CD4-positive, CD25-positive, alpha-beta regulatory T cell (primary cell): Measurements from ENCODE around the gene VIPR2. TPM values are rescaled to one million over a fixed set of nuclear protein-coding genes. Genes with fewer than 3 reads are reported as not detected.
A peak's percentile ranks its signal among the peaks of the same experiment; 100 is the strongest.

Experiments used
- ATAC-seq, 2 donors: fragments of 150-1000 bp; cut with Tn5 transposase; one replicate each; pipeline ENCODE4 v1.10.0; 2021; ENCODE audit warnings: low read depth in 2 of 2, moderate number of reproducible peaks in 2 of 2, moderate library complexity in 1 of 2
- DNase-seq, 3 donors: peaks; one replicate each; pipeline versions ENCODE4 v3.0.0 to v3.0.0-alpha.2; 2012 to 2022; ENCODE audit warnings: mixed read lengths in 1 of 3
- H3K27ac ChIP-seq: one replicate; pipeline ENCODE4 v1.7.0; 2013; ENCODE audit warnings: mild to moderate bottlenecking, low read length; ENCODE audit not compliant: insufficient read depth, poor library complexity, severe bottlenecking
- H3K27me3 ChIP-seq: one replicate; pipeline ENCODE4 v1.7.0; 2013; ENCODE audit warnings: low read length; ENCODE audit not compliant: control insufficient read depth, insufficient read depth
- H3K36me3 ChIP-seq: one replicate; pipeline ENCODE4 v1.7.0; 2013; ENCODE audit warnings: mild to moderate bottlenecking, low read length, moderate library complexity; ENCODE audit not compliant: control insufficient read depth, insufficient read depth
- H3K4me1 ChIP-seq: 2 replicates; pipeline ENCODE4 v1.7.0; 2013; ENCODE audit warnings: mild to moderate bottlenecking, low read length; ENCODE audit not compliant: insufficient read depth, control insufficient read depth, poor library complexity, severe bottlenecking
- H3K4me3 ChIP-seq: one replicate; pipeline ENCODE4 v1.7.0; 2013; ENCODE audit warnings: low read depth, mild to moderate bottlenecking, low read length, moderate library complexity
- H3K9me3 ChIP-seq, 2 experiments: 1 replicate in 1 of 2; 2 replicates in 1 of 2; pipeline ENCODE4 v1.7.0; 2013; ENCODE audit warnings: low read length in 2 of 2, mild to moderate bottlenecking in 1 of 2, moderate library complexity in 1 of 2; ENCODE audit not compliant: control insufficient read depth in 2 of 2
- H3K27ac Mint-ChIP-seq, 3 donors: one replicate each; pipeline ENCODE4 v1.8.0; 2020 to 2022; ENCODE audit warnings: mild to moderate bottlenecking in 3 of 3, mixed read lengths in 3 of 3, moderate library complexity in 2 of 3
- H3K27me3 Mint-ChIP-seq: one replicate; pipeline ENCODE4 v1.8.0; 2022; ENCODE audit warnings: mild to moderate bottlenecking, mixed read lengths
- H3K36me3 Mint-ChIP-seq: one replicate; pipeline ENCODE4 v1.8.0; 2020; ENCODE audit warnings: mixed read lengths
- H3K4me1 Mint-ChIP-seq, 4 donors: one replicate each; pipeline ENCODE4 v1.8.0; 2020 to 2022; ENCODE audit warnings: mixed read lengths in 4 of 4, mild to moderate bottlenecking in 1 of 4
- H3K4me3 Mint-ChIP-seq, 4 donors: one replicate each; pipeline ENCODE4 v1.8.0; 2020 to 2022; ENCODE audit warnings: mild to moderate bottlenecking in 4 of 4, mixed read lengths in 4 of 4, moderate library complexity in 3 of 4
- H3K9me3 Mint-ChIP-seq, 7 donors: one replicate each; pipeline ENCODE4 v1.8.0; 2020 to 2022; ENCODE audit warnings: mixed read lengths in 7 of 7, mild to moderate bottlenecking in 3 of 7, moderate library complexity in 2 of 7
- polyA plus RNA-seq, 4 donors: library from polyadenylated mRNA; unstranded; fragments of 300-500 nt; fragmentation: Illumina TruSeq; gene quantifications; one replicate each; pipeline ENCODE4 v1.2.3, GENCODE V29; 2021
- total RNA-seq: library from RNA; stranded (reverse); gene quantifications from one replicate; pipeline ENCODE4 v1.2.3, GENCODE V29; 2022

Gene VIPR2
- total and polyA plus RNA-seq, 5 donors from 2014 or later: not detected

GRCh38 chr7:159121476-159121875 is 23.2 kb downstream of the VIPR2 start:
- peaks cover 0 to 2% of the 10 kb centered on the region in 2 experiments for H3K9me3 ChIP-seq
- DNase-seq (no peak), ATAC-seq (no peak)
- H3K27me3 ChIP-seq: no peaks in the 10 kb centered on the region
- Mint-ChIP-seq H3K27me3 (peaks cover 13% of the 10 kb centered on the region), H3K36me3 (no peaks in the 10 kb centered on the region), H3K4me1 (no peaks in the 10 kb centered on the region), H3K27ac (no peak overlapping the region), H3K4me3 (no peak overlapping the region), H3K9me3 (no peaks in the 10 kb centered on the region)
- no peak overlapping the region for H3K4me3 ChIP-seq
- no peak overlapping the region for H3K27ac ChIP-seq
- no peaks in the 10 kb centered on the region for H3K4me1 ChIP-seq
- no peaks in the 10 kb centered on the region for H3K36me3 ChIP-seq

GRCh38 chr7:159121068-159121467 is 23.6 kb downstream of the VIPR2 start:
- Mint-ChIP-seq H3K9me3 (no peaks in the 10 kb centered on the region), H3K4me3 (no peak overlapping the region), H3K4me1 (no peaks in the 10 kb centered on the region), H3K27ac (peak overlapping the region in 1 of 3 donors; percentile 48), H3K27me3 (peaks cover 9% of the 10 kb centered on the region), H3K36me3 (no peaks in the 10 kb centered on the region)
- Histone ChIP-seq H3K4me1 (no peaks in the 10 kb centered on the region), H3K9me3 (peaks cover 0 to 2% of the 10 kb centered on the region in 2 experiments), H3K4me3 (no peak overlapping the region), H3K27ac (no peak overlapping the region), H3K36me3 (no peaks in the 10 kb centered on the region), H3K27me3 (no peaks in the 10 kb centered on the region)
- DNase-seq: no peak
- ATAC-seq: no peak

GRCh38 chr7:159120540-159120919 is 24.1 kb downstream of the VIPR2 start:
- Mint-ChIP-seq H3K27me3 (peaks cover 13% of the 10 kb centered on the region), H3K27ac (no peak overlapping the region), H3K36me3 (no peaks in the 10 kb centered on the region), H3K4me3 (no peak overlapping the region), H3K9me3 (no peaks in the 10 kb centered on the region), H3K4me1 (peaks cover 0 to 2% (median 0%) of the 10 kb centered on the region in 4 donors)
- no peak for DNase-seq
- H3K27me3 ChIP-seq: no peaks in the 10 kb centered on the region
- peaks cover 0 to 2% of the 10 kb centered on the region in 2 experiments for H3K9me3 ChIP-seq
- H3K4me1 ChIP-seq: no peaks in the 10 kb centered on the region
- H3K27ac ChIP-seq: no peak overlapping the region
- no peak for ATAC-seq
- H3K4me3 ChIP-seq: no peak overlapping the region
- no peaks in the 10 kb centered on the region for H3K36me3 ChIP-seq

- peaks cover under 1% of the 10 kb centered on the region for H3K27me3 ChIP-seq
- peaks cover 0 to 2% of the 10 kb centered on the region in 2 experiments for H3K9me3 ChIP-seq
- H3K4me1 Mint-ChIP-seq: peaks cover 0 to 4% (median 0%) of the 10 kb centered on the region in 4 donors
- no peak overlapping the region for H3K4me3 Mint-ChIP-seq
- ATAC-seq (no peak), DNase-seq (no peak)
- H3K36me3 ChIP-seq: no peaks in the 10 kb centered on the region
- H3K27ac Mint-ChIP-seq: no peak overlapping the region
- no peak overlapping the region for H3K4me3 ChIP-seq
- H3K9me3 Mint-ChIP-seq: no peaks in the 10 kb centered on the region
- H3K27ac ChIP-seq: no peak overlapping the region
- H3K27me3 Mint-ChIP-seq: peaks cover 15% of the 10 kb centered on the region
- H3K36me3 Mint-ChIP-seq: no peaks in the 10 kb centered on the region
- no peaks in the 10 kb centered on the region for H3K4me1 ChIP-seq
Measured at GRCh38 chr7:159119851-159120539, 24.7 kb downstream of the VIPR2 start.

- peaks cover 0 to 4% (median 0%) of the 10 kb centered on the region in 4 donors for H3K4me1 Mint-ChIP-seq
- H3K36me3 Mint-ChIP-seq: no peaks in the 10 kb centered on the region
- Histone ChIP-seq H3K36me3 (no peaks in the 10 kb centered on the region), H3K9me3 (peaks cover 0 to 2% of the 10 kb centered on the region in 2 experiments), H3K4me1 (no peaks in the 10 kb centered on the region), H3K27me3 (peaks cover 2% of the 10 kb centered on the region), H3K4me3 (no peak overlapping the region), H3K27ac (no peak overlapping the region)
- no peaks in the 10 kb centered on the region for H3K9me3 Mint-ChIP-seq
- ATAC-seq (no peak), DNase-seq (no peak)
- no peak overlapping the region for H3K27ac Mint-ChIP-seq
- no peak overlapping the region for H3K4me3 Mint-ChIP-seq
- peaks cover 15% of the 10 kb centered on the region for H3K27me3 Mint-ChIP-seq
Measured at GRCh38 chr7:159119026-159119741, 25.5 kb downstream of the VIPR2 start.

- Mint-ChIP-seq H3K27ac (no peak overlapping the region), H3K9me3 (no peaks in the 10 kb centered on the region), H3K36me3 (no peaks in the 10 kb centered on the region), H3K4me3 (no peak overlapping the region), H3K4me1 (peaks cover 0 to 4% (median 0%) of the 10 kb centered on the region in 4 donors), H3K27me3 (peaks cover 17% of the 10 kb centered on the region)
- Histone ChIP-seq H3K36me3 (no peaks in the 10 kb centered on the region), H3K9me3 (peaks cover 0 to 2% of the 10 kb centered on the region in 2 experiments), H3K4me3 (no peak overlapping the region), H3K4me1 (no peaks in the 10 kb centered on the region), H3K27me3 (peaks cover 2% of the 10 kb centered on the region), H3K27ac (no peak overlapping the region)
- DNase-seq (no peak), ATAC-seq (no peak)
Measured at GRCh38 chr7:159118623-159119022, 26.0 kb downstream of the VIPR2 start.

GRCh38 chr7:159118197-159118595 is 26.5 kb downstream of the VIPR2 start:
- no peaks in the 10 kb centered on the region for H3K4me1 ChIP-seq
- Mint-ChIP-seq H3K4me1 (peaks cover 0 to 4% (median 0%) of the 10 kb centered on the region in 4 donors), H3K4me3 (no peak overlapping the region), H3K36me3 (no peaks in the 10 kb centered on the region), H3K9me3 (no peaks in the 10 kb centered on the region), H3K27me3 (peaks cover 21% of the 10 kb centered on the region), H3K27ac (no peak overlapping the region)
- no peaks in the 10 kb centered on the region for H3K36me3 ChIP-seq
- H3K4me3 ChIP-seq: no peak overlapping the region
- ATAC-seq: no peak
- peaks cover 2% of the 10 kb centered on the region for H3K27me3 ChIP-seq
- no peak for DNase-seq
- H3K27ac ChIP-seq: no peak overlapping the region
- H3K9me3 ChIP-seq: peaks cover 0 to 2% of the 10 kb centered on the region in 2 experiments
